PC-9 (cell line): ENCODE results near the gene RAB35.

ENCODE experiments used
- EZH2 ChIP-seq: fragments of 200-600 bp; sonication (generic); IDR thresholded peaks from 2 replicates; pipeline ENCODE4 v1.8.0; 2017; ENCODE audit warnings: antibody characterized with exemption, low read depth
- TF ChIP-seq, protein P1 (sequence below): fragments of 200-600 bp; sonication (generic); conservative IDR thresholded peaks from 2 replicates; pipeline ENCODE4 v1.6.1; 2017; ENCODE audit warnings: mixed run types, antibody characterized with exemption, mild to moderate bottlenecking, moderate library complexity

DNA sequence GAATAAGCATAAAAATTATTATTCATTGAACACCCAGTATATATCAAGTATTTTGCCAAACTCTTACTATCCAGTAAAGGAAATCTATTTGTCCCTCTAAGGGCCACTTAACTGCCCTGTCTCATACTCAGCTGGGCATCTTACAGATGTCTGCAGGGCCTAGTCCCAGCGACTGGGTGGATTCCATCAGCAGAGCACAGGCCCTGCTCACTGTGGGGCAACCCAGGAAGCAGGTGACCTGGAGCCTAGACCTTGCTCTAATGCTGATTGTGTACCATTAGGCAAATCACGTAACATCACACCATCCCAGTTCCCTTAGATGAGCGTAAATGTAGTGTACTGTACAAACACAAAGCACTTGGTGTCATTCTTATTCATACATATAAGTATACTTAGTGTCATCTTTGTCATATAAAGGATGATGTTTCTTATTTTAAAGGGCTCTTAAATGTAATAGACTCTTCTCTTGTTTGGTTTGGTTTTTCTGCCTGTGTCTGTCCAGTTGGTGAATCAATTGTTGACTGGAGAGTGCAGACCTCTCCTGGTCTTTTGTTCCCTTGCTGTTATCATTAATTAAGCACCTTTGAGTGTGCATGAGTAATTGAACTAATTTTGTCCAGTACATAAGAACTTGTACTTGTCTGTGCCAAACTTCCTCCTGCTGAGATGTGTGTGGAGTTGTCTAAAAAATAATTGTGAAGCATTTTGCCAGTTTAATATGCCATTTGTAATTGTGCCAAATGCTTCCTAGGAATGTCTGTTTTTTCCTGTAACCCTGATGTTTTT lies 49.3 kb downstream of the RAB35 start:
- TF ChIP-seq, protein P1, sequence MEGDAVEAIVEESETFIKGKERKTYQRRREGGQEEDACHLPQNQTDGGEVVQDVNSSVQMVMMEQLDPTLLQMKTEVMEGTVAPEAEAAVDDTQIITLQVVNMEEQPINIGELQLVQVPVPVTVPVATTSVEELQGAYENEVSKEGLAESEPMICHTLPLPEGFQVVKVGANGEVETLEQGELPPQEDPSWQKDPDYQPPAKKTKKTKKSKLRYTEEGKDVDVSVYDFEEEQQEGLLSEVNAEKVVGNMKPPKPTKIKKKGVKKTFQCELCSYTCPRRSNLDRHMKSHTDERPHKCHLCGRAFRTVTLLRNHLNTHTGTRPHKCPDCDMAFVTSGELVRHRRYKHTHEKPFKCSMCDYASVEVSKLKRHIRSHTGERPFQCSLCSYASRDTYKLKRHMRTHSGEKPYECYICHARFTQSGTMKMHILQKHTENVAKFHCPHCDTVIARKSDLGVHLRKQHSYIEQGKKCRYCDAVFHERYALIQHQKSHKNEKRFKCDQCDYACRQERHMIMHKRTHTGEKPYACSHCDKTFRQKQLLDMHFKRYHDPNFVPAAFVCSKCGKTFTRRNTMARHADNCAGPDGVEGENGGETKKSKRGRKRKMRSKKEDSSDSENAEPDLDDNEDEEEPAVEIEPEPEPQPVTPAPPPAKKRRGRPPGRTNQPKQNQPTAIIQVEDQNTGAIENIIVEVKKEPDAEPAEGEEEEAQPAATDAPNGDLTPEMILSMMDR, result no peak
- TF ChIP-seq EZH2, result no peak
